ENCODE data around the gene SYK.

The SYK gene

DNA sequence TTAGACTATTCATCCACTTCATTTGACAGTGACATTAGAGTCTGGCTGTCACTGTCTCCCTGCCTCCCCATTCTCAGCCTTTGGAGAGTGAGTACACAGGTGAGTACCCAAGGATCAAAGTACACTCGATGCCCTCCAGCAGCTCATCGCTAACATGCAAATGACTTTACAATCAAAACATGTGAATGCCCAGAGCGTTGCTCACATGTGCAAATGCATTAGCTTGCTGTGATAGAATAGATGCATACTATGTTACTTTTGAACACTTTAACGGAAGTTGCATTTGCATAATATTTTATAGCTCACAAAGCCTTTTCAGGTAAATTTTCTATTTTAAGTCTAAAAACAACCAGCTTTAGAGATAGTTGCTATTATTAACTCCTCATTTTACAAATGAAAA is 107.6 kb downstream of the SYK start:
- DNase-seq, result no peak

DNA sequence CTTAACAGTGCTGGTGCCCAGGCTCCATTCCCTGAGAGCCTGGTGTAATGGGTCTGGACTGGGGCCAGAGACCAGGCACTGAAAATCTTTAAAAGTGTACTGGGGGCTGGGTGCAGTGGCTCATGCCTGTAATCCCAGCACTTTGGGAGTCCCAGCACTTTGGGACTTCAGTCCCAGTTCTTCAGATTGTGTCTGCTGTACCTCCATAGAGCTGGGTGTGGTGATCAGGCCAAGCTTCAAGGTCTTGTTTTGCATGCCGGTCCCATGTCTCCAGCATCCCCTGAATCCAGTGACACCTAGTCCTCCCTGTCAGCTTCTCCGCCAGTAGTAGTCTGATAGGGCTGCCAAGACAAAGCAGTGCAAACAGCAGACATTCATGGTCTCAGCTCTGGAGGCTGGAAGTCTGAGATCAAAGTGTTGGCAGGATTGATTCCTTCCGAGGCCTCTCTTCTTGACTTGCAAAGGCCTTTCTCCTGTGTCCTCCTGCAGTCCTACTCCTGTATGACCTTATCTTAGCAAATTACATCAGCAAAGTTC is 108.2 kb downstream of the SYK start:
- no peak for DNase-seq

DNA sequence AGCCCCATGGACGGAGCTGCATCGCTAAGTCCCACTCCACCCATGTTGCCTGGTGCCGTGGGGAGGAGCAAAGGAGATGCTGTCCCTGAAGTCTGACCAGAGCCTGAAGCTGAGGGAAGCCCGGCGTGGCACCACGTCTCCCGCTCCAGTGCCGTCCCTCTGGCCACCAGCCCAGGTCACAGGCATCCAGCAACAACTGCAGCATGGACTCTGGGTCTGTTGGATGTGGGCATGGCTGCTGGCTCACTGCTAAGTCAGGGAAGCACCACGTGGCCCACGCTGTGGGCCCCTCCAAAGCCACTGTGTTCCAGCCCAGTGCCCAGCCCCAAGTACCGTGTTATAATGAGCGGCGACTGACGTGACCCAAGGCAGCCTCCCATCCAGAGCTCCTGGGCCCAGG is 112.6 kb downstream of the SYK start:
- DNase-seq, result no peak

DNA sequence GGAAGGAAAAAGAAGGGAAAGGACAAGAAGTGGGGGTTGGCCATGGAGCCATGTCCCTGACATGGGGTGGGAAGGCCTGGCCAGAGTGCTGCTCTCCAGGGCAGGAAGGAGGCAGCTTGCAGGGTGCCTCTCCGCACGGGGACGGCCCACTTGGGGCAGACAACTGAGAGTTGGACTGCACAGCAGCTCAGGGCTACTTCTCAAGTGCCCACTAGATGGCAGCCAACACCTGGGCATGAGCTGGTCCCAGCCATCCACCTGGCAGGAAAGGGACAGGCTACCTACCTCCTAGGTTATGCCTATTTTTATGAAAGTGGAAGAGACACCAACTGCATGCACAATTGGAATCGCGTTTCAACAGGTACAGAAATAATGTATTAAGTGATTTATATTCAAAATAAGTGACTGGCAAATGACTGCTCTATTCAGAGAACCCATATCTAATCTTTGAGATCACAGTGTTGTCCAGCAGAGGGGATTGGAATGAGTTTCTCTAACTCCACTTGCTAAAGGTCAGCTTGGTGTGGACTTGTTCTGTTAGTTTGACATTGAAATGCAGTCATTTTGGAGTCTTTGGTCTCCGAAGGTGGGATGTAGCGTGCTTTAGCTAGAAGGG is 113.4 kb downstream of the SYK start:
- DNase-seq, result peak; percentile 24 to 26

DNA sequence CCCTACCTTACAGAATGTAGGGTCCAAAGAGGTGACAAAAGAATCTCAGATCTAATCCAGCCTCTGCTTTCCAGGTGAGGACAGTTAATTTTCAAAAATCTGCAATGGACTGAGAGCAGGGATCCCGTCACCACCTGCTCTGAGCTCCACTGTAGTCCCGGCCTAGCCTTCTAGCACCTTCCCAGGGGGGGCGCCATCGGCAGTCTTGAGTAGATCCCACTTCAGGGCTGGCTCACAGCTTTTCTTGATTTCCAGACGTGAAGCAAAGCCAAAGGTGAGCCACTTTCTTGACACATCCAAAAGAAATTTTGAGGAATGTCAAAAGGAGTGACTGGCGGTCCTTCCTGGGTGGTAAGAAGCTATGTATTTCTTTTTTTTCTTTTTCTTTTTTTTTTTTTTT is 114.1 kb downstream of the SYK start:
- DNase-seq, result no peak

DNA sequence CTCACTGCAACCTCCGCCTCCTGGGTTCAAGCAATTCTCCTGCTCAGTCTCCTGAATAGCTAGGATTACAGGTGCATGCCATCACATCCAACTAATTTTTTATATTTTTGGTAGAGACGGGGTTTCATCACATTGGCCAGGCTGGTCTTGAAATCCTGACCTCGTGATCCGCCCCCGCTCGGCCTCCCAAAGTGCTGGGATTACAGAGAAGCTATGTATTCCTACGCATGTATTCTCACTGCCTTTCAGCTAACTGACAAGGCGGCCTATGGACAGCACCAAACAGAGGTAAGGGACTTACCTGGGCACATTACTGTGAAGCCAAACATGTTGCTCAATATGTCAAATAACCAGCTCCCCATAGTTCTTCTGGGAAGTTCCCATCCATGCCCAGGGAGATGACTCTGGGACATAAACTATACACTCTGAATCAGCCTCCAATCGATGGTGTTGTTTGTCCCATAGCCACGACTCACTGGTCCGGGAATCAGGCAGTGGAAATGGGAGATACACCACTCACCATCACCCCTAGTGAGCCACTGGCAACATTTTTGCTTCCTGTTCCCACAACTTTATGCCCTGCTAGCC is 114.6 kb downstream of the SYK start:
- no peak for DNase-seq

DNA sequence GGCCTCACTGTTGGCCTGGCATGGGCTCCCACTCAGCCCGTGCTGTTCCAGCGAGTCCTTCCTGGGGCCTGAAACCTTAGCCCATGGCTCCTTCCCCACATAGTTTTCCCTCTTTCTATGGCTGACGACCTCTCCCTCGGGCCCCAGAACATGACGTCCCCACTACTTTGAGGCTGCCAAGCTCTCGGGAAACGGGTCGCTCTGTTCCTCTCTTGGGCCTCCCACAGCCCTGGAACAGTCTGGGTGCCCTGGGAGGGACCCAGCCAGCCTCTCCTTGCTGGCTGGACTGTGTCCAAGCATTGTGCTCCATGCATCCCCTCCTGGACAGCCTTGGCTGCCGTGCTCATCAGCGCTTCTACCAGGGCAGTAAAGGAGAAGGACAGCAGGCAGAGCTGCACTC is 118.3 kb downstream of the SYK start:
- DNase-seq, result no peak

DNA sequence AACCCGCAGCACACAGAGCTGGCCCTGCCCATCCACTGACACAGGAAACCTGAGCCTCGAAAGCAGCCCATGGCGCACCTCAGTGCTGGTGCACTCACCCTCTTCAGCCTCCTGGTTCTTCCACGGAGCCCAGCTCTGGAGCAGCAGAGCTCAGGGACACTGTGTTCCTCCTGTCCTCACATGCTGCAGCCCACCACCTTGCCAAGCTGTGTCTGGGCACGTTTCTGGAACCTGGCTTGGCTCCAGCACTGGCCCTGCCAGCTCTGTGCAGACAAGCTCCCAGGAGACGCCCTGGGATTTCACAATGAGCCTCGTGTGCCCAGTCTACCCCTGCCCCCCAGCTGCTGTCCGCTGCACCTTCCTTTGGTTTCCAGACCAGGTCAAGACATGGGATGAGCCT is 119.5 kb downstream of the SYK start:
- peak; percentile 11 to 55 for DNase-seq

DNA sequence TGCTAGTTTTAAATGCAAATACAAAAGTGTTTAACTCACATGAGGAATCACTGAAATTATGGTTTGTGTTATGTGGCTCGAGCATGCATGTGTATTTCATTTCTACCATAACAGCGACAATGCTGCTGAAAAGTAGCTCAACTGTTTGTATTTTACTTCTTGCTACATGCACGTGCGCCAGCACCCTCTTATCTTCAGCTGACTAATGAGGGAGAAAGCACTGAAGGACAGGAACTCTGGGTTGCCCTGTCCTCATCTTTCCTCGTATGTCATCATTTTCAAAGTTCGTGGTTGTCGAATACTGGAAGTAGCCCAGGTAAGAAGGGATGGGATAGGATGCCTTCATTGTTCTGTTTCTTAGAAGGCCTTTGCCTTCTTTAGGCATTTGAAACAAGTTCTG is 120.3 kb downstream of the SYK start:
- DNase-seq, result no peak

DNA sequence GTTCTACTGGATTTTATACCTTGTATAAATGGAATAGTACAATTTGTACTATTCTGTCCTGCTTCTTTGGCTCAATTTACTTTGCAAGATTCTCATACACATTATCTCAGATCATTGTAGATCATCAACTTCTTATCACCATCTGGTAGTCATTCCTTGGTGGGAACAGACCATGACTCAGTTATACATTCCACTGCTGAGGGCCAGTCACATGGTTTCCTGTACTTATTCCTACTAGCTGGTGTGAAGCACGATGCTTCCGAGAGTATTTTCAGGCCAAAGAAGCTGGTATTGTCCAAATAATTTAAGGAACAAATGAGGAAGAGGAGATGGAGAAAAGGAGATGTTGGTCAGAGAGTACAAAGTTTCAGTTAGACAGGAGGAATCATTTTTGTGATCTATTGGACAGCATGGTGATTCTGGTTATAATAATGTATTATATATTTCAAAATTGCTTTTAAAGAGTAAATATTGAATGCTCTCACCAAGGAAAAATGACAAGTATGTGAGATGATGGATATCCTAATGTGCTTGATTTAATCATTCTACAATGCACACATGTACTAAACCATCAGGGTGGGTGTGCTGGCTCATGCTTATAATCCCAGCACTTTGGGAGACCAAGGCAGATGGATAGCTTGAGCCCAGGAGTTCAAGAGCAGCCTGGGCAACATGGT is 124.1 kb downstream of the SYK start:
- DNase-seq, result no peak

DNA sequence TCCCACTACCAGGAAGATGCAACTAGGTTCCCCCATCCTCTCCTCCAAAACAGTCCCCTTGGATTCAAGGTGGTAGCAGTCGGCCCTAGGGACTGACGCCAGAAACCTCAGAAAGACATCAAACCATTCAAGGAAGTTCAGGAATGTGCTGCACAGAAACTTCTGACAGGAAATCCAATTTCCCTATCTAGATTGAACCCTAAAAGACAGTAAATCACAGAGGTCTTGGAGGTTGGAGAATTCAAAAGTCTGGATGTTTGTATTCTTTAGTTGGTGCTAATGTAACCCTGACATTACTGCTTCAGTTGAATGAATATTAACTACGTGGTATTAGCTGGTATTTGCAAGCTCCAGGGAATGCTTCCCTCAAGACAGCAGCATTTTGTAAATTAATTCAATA is 125.3 kb downstream of the SYK start:
- DNase-seq, result no peak

DNA sequence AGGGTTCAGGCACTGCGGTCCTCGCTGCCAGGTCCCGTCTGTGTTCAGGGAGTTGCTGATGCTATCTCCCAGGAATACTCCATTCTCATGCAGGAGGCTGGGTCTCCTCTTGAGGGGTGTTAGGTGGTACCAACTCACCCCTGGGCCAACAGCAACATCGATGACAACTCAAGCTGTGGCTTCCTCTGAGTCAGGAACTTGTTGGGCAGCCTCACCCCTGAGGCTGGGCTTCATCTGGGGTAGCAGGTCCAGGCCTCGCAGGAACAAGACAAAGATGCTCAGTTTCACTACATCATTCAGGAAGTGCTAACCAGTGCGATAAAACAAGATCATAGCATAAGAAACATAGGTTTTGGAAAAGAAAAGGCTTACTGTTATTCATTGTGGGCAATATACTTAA is 125.9 kb downstream of the SYK start:
- no peak for DNase-seq

DNA sequence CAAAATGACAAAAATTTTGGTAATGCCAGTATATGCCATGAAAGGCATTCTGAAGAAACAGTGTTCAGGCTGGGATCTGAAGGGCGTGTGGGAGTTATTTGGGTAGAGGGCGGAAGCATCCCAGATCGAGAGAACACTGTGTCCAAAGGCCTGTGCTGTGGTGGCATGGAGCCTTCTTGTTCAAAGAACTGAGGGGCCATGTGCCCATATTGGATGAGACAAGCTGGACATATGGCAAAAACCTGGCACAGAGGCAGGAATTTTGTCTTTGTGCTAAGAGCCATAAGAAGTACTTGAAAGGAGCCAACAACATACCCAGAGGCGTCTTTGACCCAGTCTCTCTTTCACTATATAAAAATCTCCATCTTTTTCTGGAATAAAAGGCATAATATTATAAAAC is 128.0 kb downstream of the SYK start:
- DNase-seq, result no peak

DNA sequence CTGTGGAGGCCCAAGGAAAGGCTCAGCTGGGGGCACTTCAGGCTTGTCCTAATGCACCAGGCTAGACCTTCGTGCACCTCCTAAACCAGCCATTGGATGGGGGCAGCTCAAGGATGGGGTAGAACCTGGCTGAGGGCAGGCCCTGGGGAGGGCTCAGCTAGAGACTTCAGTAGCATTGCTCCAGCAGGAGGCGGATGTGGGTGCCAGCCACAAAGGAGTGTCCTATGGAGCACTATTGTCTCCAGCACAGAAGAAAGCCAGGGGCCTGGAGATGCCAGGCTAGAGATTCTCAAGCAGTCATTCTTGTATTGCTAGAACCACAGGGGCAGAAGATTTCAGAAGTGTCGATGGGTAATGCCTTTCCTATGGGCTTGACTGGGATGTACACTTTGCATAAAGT is 131.8 kb downstream of the SYK start:
- DNase-seq, result no peak

DNA sequence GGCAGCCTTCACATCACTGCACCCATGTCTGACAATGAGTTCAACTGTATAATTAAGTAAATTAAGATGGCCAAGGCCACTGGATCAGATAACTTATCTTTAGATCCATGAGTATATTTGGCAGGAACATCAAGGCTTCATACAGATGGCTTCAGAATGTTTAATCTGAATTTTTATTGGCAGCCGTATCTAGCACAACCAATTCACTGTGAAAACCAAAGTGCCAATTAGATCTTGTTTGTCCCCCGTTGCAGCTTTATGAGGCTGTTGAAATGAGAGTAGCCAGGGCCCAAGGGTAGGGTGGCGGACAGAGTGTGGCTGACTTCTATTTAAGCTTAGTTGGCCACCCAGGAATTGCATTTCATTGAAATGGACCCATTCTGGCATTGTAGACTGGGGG is 137.7 kb downstream of the SYK start:
- no peak for DNase-seq

DNA sequence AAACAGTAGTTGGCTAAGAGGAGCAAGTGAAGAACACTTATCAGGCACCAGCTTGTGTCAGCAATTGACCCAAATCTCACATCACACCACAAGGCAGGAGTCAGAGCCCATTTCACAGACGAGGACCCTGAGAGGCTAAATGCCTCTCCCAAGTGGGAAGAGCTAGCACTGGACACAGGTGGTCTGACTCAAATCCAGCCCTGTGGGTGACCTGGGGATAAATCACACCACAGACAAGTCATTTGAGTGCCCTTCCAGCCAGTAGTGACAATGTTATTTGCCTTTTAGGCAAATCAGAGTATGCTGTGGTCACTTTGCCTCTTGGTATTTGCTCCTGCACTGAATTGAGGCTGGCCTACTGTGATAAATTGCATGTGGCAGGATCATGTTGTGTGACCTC is 138.7 kb downstream of the SYK start:
- DNase-seq, result no peak

DNA sequence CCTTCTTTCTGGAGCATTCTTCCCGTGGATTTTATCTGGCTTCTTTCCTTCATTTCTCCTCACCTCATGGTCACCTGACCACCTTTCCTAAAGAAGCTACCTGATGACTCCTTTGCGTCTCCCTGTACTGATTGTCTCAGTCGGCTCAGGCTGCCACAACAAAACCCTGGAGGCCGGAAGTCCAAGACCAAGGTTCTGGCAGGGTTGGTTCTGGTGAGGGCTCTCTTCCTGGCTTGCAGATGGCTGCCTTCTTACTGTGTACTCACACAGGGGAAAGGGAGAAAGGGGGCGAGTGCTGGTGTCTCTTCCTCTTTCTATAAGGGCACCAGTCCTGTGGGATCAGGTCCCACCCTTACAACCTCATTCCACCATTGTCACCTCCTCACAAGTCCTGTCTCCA is 140.0 kb downstream of the SYK start:
- no peak for DNase-seq

DNA sequence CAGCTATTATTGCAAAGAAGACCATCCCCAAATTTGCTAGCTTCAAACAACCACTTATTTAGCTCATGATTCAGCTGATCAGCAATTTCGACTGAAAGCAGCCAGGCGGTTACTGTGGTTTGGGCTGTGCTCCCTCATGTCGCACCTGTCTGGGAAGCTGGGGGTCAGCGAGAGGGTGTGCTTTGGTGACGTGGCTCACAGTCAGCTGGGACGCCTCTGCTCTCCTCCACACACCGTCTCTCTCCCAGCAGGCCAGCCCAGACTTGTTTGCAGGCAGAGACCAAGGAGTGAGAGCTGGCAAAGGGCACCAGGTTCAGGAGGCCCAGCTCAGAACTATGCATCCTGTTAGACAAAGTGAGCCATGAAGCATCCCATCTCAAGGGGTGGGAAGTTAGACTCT is 140.9 kb downstream of the SYK start:
- DNase-seq, result peak in 1 of 2 experiments; percentile 36

DNA sequence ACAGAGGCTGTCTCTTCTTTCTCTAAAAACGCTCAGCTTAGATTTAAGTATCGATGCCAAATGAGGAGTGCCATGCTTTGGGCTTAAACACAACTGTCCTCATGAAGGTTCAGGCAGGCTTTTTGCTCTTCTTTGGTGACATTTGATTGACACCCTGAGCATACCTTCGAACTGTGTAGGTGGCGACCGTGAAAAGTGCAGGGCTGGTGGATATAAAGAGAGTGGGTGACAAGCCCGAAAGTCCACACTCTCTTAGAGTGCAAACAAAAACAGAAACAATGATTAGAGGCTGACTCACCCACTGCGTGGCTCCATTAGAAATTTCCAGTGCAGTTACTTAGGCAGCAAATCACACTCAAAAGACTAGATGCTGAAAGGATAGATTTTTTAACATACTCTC is 141.7 kb downstream of the SYK start:
- no peak for DNase-seq

DNA sequence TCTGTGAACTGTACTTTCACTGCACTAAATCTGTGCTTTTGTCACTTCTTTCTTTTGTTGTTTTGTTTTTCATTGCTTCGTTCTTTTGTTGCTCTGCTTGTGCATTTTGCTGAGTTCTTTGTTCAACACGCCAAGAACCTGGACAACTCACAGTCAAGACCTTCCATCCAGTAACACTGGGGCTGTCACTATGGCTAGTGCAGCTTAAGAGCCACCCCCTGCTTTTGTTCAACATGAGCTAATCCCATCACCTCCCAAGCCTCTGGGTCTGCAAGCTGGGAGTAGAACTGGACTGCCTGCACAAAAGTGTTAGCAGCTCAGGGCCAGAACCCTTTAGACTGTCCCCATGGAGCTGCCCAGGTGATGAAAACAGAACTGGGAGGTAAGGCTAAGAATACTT is 143.7 kb downstream of the SYK start:
- DNase-seq, result no peak

DNA sequence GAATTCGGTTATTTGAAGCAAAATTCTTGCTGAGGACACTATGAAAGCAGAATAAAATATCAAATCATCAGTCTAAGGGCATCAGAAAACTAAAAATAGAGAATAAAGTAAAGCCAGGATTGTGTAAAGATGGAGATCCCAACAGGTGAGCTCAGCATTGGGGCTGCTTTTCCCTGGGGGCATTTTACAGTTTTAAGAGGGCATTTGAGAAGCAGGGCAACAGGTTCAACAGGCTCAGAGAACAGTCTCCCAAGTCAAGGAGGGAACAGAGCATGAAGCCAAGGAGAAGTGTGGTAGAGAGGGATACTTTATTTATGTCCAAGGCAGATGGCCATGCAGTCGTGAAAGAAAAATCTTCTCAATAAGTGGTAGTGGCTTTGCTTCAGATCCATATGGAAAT is 145.4 kb downstream of the SYK start:
- peak in 1 of 2 experiments; percentile 21 for DNase-seq

Data from NCI-H187 (cell line).